ENCODE data around the gene TPRX1.

- TF ChIP-seq PRDM1 (tag by site-specific recombination; IDR thresholded peaks at IDR 0.05) (no peak), ZNF785 (tag by site-specific recombination; IDR thresholded peaks at IDR 0.05) (no peak), CTCF (tag by site-specific recombination; IDR thresholded peaks at IDR 0.05) (no peak), ZBTB7A (tag by site-specific recombination; IDR thresholded peaks at IDR 0.05; ENCODE audit: low read depth) (no peak), YY1 (tag by site-specific recombination; IDR thresholded peaks at IDR 0.05) (no peak), ZNF24 (tag by site-specific recombination; IDR thresholded peaks at IDR 0.05) (no peak), ZNF830 (tag by site-specific recombination; IDR thresholded peaks at IDR 0.05; ENCODE audit: low read depth) (no peak), TSHZ1 (tag by site-specific recombination; IDR thresholded peaks at IDR 0.05; ENCODE audit: borderline replicate concordance) (no peak), REST (tag by site-specific recombination; IDR thresholded peaks at IDR 0.05) (no peak), ZFP69B (tag by site-specific recombination; IDR thresholded peaks at IDR 0.05) (no peak), ZNF280D (tag by site-specific recombination; IDR thresholded peaks at IDR 0.05) (no peak)
These were observed 31.7 kb upstream of the TPRX1 start for GRCh38 chr19:47836038-47836437.
